HepG2 (cell line): ENCODE measurements around the gene ARHGEF40. TPM values are rescaled to one million over a fixed set of nuclear protein-coding genes. Genes with fewer than 3 reads are reported as not detected.

ENCODE experiments used
- BCLAF1 ChIP-seq: fragments of 450-650 bp; IDR thresholded peaks from 2 replicates; pipeline ENCODE4 v1.6.1; 2017; ENCODE audit warnings: mild to moderate bottlenecking
- GLI4 ChIP-seq: sonication (generic); formaldehyde crosslinking; IDR thresholded peaks from 2 replicates; pipeline ENCODE4 v1.5.1; 2020; ENCODE audit warnings: missing genetic modification reagents, mild to moderate bottlenecking, moderate library complexity, borderline replicate concordance
- HCFC1 ChIP-seq: fragments of 150-350 bp; IDR thresholded peaks from 2 replicates; pipeline ENCODE4 v1.6.1; 2014; ENCODE audit warnings: low read depth, low read length
- HOXD1 ChIP-seq: sonication (generic); formaldehyde crosslinking; IDR thresholded peaks from 2 replicates; pipeline ENCODE4 v1.5.0; 2020; ENCODE audit warnings: missing genetic modification reagents
- MTF2 ChIP-seq: sonication (generic); formaldehyde crosslinking; IDR thresholded peaks from 2 replicates; pipeline ENCODE4 v1.5.0; 2020; ENCODE audit warnings: missing genetic modification reagents, borderline replicate concordance
- MXD3 ChIP-seq: IDR thresholded peaks from 2 replicates; pipeline ENCODE4 v1.6.1; 2016; ENCODE audit warnings: mild to moderate bottlenecking, missing biosample characterization, missing genetic modification reagents
- NCOA1 ChIP-seq: sonication (generic); formaldehyde crosslinking; IDR thresholded peaks from 2 replicates; pipeline ENCODE4 v1.9.0; 2021; ENCODE audit warnings: missing genetic modification reagents
- NFATC3 ChIP-seq: sonication (generic); formaldehyde crosslinking; IDR thresholded peaks from 2 replicates; pipeline ENCODE4 v1.5.1; 2020; ENCODE audit warnings: mild to moderate bottlenecking, missing genetic modification reagents
- SOX13 ChIP-seq, 3 experiments: fragments of 450-650 bp in 1 of 3; sonication (generic) in 1 of 3; formaldehyde crosslinking in 1 of 3; IDR thresholded peaks in 2 of 3; conservative IDR thresholded peaks in 1 of 3; 2 replicates each; pipeline versions ENCODE4 v1.5.0 to v1.6.1; 2016 to 2020; ENCODE audit warnings: antibody characterized with exemption in 1 of 3, mild to moderate bottlenecking in 1 of 3, missing compliant biosample characterization in 1 of 3, missing genetic modification reagents in 1 of 3, moderate library complexity in 1 of 3
- TBP ChIP-seq: sonication (generic); formaldehyde crosslinking; IDR thresholded peaks from 2 replicates; pipeline ENCODE4 v1.5.0; 2020; ENCODE audit warnings: missing genetic modification reagents
- ZBTB2 ChIP-seq: sonication (generic); formaldehyde crosslinking; IDR thresholded peaks from 2 replicates; pipeline ENCODE4 v1.8.0; 2022; ENCODE audit warnings: low read depth, missing genetic modification reagents
- ZBTB46 ChIP-seq: sonication (generic); formaldehyde crosslinking; IDR thresholded peaks from 2 replicates; pipeline ENCODE4 v1.4.0; 2020; ENCODE audit warnings: mild to moderate bottlenecking, missing genetic modification reagents, borderline replicate concordance
- ZNF234 ChIP-seq: sonication (generic); formaldehyde crosslinking; conservative IDR thresholded peaks from 2 replicates; pipeline ENCODE4 v1.5.1; 2020; ENCODE audit warnings: mild to moderate bottlenecking, missing genetic modification reagents
- ZNF329 ChIP-seq: sonication (generic); formaldehyde crosslinking; IDR thresholded peaks from 2 replicates; pipeline ENCODE4 v1.9.0; 2021; ENCODE audit warnings: low read depth, mild to moderate bottlenecking, missing genetic modification reagents
- ZNF33B ChIP-seq: sonication (generic); formaldehyde crosslinking; IDR thresholded peaks from 2 replicates; pipeline ENCODE4 v1.5.1; 2020; ENCODE audit warnings: mild to moderate bottlenecking, missing genetic modification reagents
- ZNF414 ChIP-seq: sonication (generic); formaldehyde crosslinking; IDR thresholded peaks from 2 replicates; pipeline ENCODE4 v1.5.0; 2020; ENCODE audit warnings: missing genetic modification reagents
- ZNF441 ChIP-seq: sonication (generic); formaldehyde crosslinking; IDR thresholded peaks from 2 replicates; pipeline ENCODE4 v1.7.0; 2021; ENCODE audit warnings: missing genetic modification reagents, borderline replicate concordance
- ZNF569 ChIP-seq: sonication (generic); formaldehyde crosslinking; IDR thresholded peaks from 2 replicates; pipeline ENCODE4 v1.5.0; 2020; ENCODE audit warnings: mild to moderate bottlenecking, missing genetic modification reagents, moderate library complexity, borderline replicate concordance
- ZSCAN29 ChIP-seq: sonication (generic); formaldehyde crosslinking; conservative IDR thresholded peaks from 2 replicates; pipeline ENCODE4 v1.4.0; 2020; ENCODE audit warnings: mild to moderate bottlenecking, missing genetic modification reagents
- polyA plus RNA-seq, 8 experiments: library from polyadenylated mRNA; depleted of rRNA in 3 of 8; stranded (reverse) in 7 of 8; unstranded in 1 of 8; fragments of >200 nt; fragmentation: Illumina TruSeq in 4 of 8; extraction: Trizol in 4 of 8; gene quantifications; 2 replicates each; pipeline versions ENCODE4 v1.2.1 to v1.2.3, GENCODE V29; 2011 to 2016; ENCODE audit warnings: low read depth in 4 of 8, missing spikeins in 1 of 8, mixed read lengths in 1 of 8; ENCODE audit not compliant: insufficient read depth in 1 of 8
- total RNA-seq, 5 experiments: library from RNA; depleted of rRNA; stranded (reverse); fragments of >200 nt; fragmentation: Illumina TruSeq; extraction: Trizol; gene quantifications; 2 replicates each; pipeline ENCODE4 v1.2.3, GENCODE V29; 2016; ENCODE audit warnings: low read depth in 1 of 5
- TF ChIP-seq, protein P1 (sequence below): IDR thresholded peaks from 2 replicates; pipeline ENCODE4 v1.6.1; 2016; ENCODE audit warnings: low read depth

Gene ARHGEF40
- total and polyA plus RNA-seq, 2 of the 13 experiments (the other 11 are each of a cell fraction or from before 2014, with no cell fraction given): 28.1 to 78.1 TPM

GRCh38 chr14:21070083-21070609, at the start of gene ARHGEF40 (continued):
- TF ChIP-seq BCLAF1 (no peak), ZSCAN29 (CRISPR knock-in tag) (no peak), TBP (CRISPR knock-in tag) (no peak), ZBTB46 (CRISPR knock-in tag) (no peak), ZNF441 (CRISPR knock-in tag) (no peak), HCFC1 (no peak), ZBTB2 (no peak), GLI4 (0 out of 2 replicates have a peak, but pooled peaks have one; percentile 21), ZNF234 (CRISPR knock-in tag) (no peak), ZNF569 (no peak), NCOA1 (CRISPR knock-in tag) (no peak), NFATC3 (no peak), ZNF33B (0 out of 2 replicates have a peak, but pooled peaks have one; percentile 11), MTF2 (CRISPR knock-in tag) (no peak), MXD3 (CRISPR knock-in tag) (peak; percentile 50; the same call in 1 of the 2 replicates), SOX13 (IDR thresholded peaks at IDR 0.05) (no peak), SOX13 (CRISPR knock-in tag; conservative IDR thresholded peaks at IDR 0.05 in 1 of 2, IDR thresholded peaks at IDR 0.05 in 1 of 2) (no peak; a peak in 1 of 4 replicates), ZNF414 (no peak), ZNF329 (CRISPR knock-in tag) (no peak), HOXD1 (CRISPR knock-in tag) (no peak)
- TF ChIP-seq, protein P1, sequence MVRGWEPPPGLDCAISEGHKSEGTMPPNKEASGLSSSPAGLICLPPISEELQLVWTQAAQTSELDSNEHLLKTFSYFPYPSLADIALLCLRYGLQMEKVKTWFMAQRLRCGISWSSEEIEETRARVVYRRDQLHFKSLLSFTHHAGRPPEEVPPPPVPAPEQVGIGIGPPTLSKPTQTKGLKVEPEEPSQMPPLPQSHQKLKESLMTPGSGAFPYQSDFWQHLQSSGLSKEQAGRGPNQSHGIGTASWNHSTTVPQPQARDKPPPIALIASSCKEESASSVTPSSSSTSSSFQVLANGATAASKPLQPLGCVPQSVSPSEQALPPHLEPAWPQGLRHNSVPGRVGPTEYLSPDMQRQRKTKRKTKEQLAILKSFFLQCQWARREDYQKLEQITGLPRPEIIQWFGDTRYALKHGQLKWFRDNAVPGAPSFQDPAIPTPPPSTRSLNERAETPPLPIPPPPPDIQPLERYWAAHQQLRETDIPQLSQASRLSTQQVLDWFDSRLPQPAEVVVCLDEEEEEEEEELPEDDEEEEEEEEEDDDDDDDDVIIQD (CRISPR knock-in tag): no peak
